A549 (cell line): ENCODE results near the gene PBXIP1. TPM values are rescaled to one million over a fixed set of nuclear protein-coding genes. Genes with fewer than 3 reads are reported as not detected.

Experiments used
- ATAC-seq, 2 experiments: fragments of 200-7000 bp in 1 of 2; fragments of >200 bp in 1 of 2; cut with Nextera tagmentation in 1 of 2; cut with Tn5 transposase in 1 of 2; 3 replicates each; pipeline versions ENCODE4 v1.8.0 to v1.9.1; 2018 to 2020; ENCODE audit warnings: mild to moderate bottlenecking in 1 of 2, moderate library complexity in 1 of 2
- CTCF ChIA-PET: fragments of 300-600 bp; sonication (Branson Sonifier 250); formaldehyde crosslinking; extraction: SDS; loops from one replicate; lab custom pipeline; 2021; ENCODE audit warnings: antibody characterized with exemption, inconsistent platforms; lab: Yijun Ruan, JAX
- POLR2A ChIA-PET: fragments of 350-600 bp; formaldehyde crosslinking; extraction: SDS; loops from one replicate; lab custom pipeline; 2021; ENCODE audit warnings: antibody characterized with exemption, inconsistent platforms; lab: Yijun Ruan, JAX
- DNase-seq, 2 experiments: peaks; one replicate each; pipeline versions ENCODE4 v3.0.0 to v3.0.0-alpha.2; 2011 to 2016; ENCODE audit warnings: low read depth in 1 of 2, low spot score in 1 of 2
- FAIRE-seq: peaks from 2 replicates; lab custom pipeline; 2011; peaks lifted over from hg19 to GRCh38; lab: Jason Lieb, UNC
- H3K27ac ChIP-seq, 2 experiments: fragments of >200 bp; sonication (Bioruptor Twin); formaldehyde crosslinking; 3 replicates each; pipeline ENCODE4 v1.5.1; 2016 to 2017
- H3K4me1 ChIP-seq: fragments of >200 bp; sonication (Bioruptor Twin); formaldehyde crosslinking; 3 replicates; pipeline ENCODE4 v1.6.1; 2016
- H3K4me2 ChIP-seq: fragments of >200 bp; sonication (Bioruptor Twin); formaldehyde crosslinking; 3 replicates; pipeline ENCODE4 v1.6.1; 2016
- H3K4me3 ChIP-seq: fragments of >200 bp; sonication (Bioruptor Twin); formaldehyde crosslinking; 3 replicates; pipeline ENCODE4 v1.5.1; 2016
- H3K9me3 ChIP-seq: fragments of >200 bp; sonication (Bioruptor Twin); formaldehyde crosslinking; 3 replicates; pipeline ENCODE4 v1.6.1; 2016
- BHLHE40 ChIP-seq: IDR thresholded peaks from 2 replicates; pipeline ENCODE4 v1.6.1; 2012; ENCODE audit warnings: low read depth, low read length, inconsistent platforms
- CBX8 ChIP-seq: fragments of 200-600 bp; sonication (generic); IDR thresholded peaks from 2 replicates; pipeline ENCODE4 v1.6.1; 2016
- EHF ChIP-seq: fragments of 250-450 bp; sonication (Bioruptor Pico); IDR thresholded peaks from 2 replicates; pipeline ENCODE4 v1.5.0; 2020; ENCODE audit warnings: mild to moderate bottlenecking
- EP300 ChIP-seq, 2 experiments: fragments of >200 bp; sonication (Bioruptor Twin); formaldehyde crosslinking; IDR thresholded peaks; 2 replicates in 1 of 2; 3 replicates in 1 of 2; pipeline ENCODE4 v1.6.1; 2016 to 2017
- FOSL2 ChIP-seq, 2 experiments: fragments of 450-650 bp in 1 of 2; fragments of >200 bp in 1 of 2; sonication (Bioruptor Twin) in 1 of 2; formaldehyde crosslinking; IDR thresholded peaks; 2 replicates each; pipeline versions ENCODE4 v1.5.0 to v1.6.1; 2016 to 2020; ENCODE audit warnings: mild to moderate bottlenecking in 1 of 2, moderate library complexity in 1 of 2
- FOXS1 ChIP-seq: fragments of 250-450 bp; sonication (Bioruptor Pico); IDR thresholded peaks from 2 replicates; pipeline ENCODE4 v1.5.0; 2020; ENCODE audit warnings: mild to moderate bottlenecking, moderate library complexity
- HDAC2 ChIP-seq: fragments of 200-600 bp; sonication (generic); IDR thresholded peaks from 2 replicates; pipeline ENCODE4 v1.6.1; 2016
- KDM1A ChIP-seq: fragments of 200-600 bp; sonication (generic); IDR thresholded peaks from 2 replicates; pipeline ENCODE4 v1.6.1; 2016; ENCODE audit warnings: low read depth, mild to moderate bottlenecking
- MAFK ChIP-seq: fragments of 450-650 bp; IDR thresholded peaks from 2 replicates; pipeline ENCODE4 v1.6.1; 2014; ENCODE audit not compliant: partially characterized antibody
- MAZ ChIP-seq: fragments of 150-350 bp; IDR thresholded peaks from 2 replicates; pipeline ENCODE4 v1.6.1; 2014; ENCODE audit warnings: antibody characterized with exemption, low read depth, low read length, borderline replicate concordance
- PBX3 ChIP-seq: IDR thresholded peaks from 2 replicates; pipeline ENCODE4 v1.6.1; 2012
- POLR2AphosphoS2 ChIP-seq: conservative IDR thresholded peaks from 2 replicates; pipeline ENCODE4 v1.6.1; 2012; ENCODE audit warnings: low read length, improper control_type of control experiment, inconsistent platforms
- RAD21 ChIP-seq, 2 experiments: fragments of >200 bp in 1 of 2; sonication (Bioruptor Twin) in 1 of 2; formaldehyde crosslinking in 1 of 2; IDR thresholded peaks in 1 of 2; conservative IDR thresholded peaks in 1 of 2; 2 replicates in 1 of 2; 3 replicates in 1 of 2; pipeline ENCODE4 v1.6.1; 2012 to 2018; ENCODE audit warnings: inconsistent platforms in 1 of 2
- RARB ChIP-seq: fragments of 250-450 bp; sonication (Bioruptor Pico); IDR thresholded peaks from 2 replicates; pipeline ENCODE4 v1.8.0; 2021; ENCODE audit warnings: mild to moderate bottlenecking, moderate library complexity
- RNF2 ChIP-seq: fragments of 200-600 bp; sonication (generic); IDR thresholded peaks from 2 replicates; pipeline ENCODE4 v1.6.1; 2016; ENCODE audit warnings: low read depth, mild to moderate bottlenecking, antibody characterized with exemption, moderate library complexity, borderline replicate concordance
- SREBF2 ChIP-seq: fragments of 450-650 bp; IDR thresholded peaks from 2 replicates; pipeline ENCODE4 v1.6.1; 2014; ENCODE audit warnings: mild to moderate bottlenecking, moderate library complexity
- ZFP36 ChIP-seq: fragments of 450-650 bp; IDR thresholded peaks from 2 replicates; pipeline ENCODE4 v1.6.1; 2014; ENCODE audit warnings: borderline replicate concordance; ENCODE audit not compliant: partially characterized antibody
- ZNF302 ChIP-seq: fragments of 250-450 bp; sonication (Bioruptor Pico); IDR thresholded peaks from 2 replicates; pipeline ENCODE4 v1.9.0; 2021; ENCODE audit warnings: inconsistent platforms, mild to moderate bottlenecking, moderate library complexity
- ZSCAN20 ChIP-seq: fragments of 250-450 bp; sonication (Bioruptor Pico); IDR thresholded peaks from 2 replicates; pipeline ENCODE4 v1.8.0; 2022; ENCODE audit warnings: mild to moderate bottlenecking, moderate library complexity
- WGBS: methylation state at CpG from one replicate; pipeline ENCODE4 v1.1.6; 2017; ENCODE audit errors: missing lambda C conversion rate; 5-methylcytosine and 5-hydroxymethylcytosine counted together
- polyA plus RNA-seq, 4 experiments: library from polyadenylated mRNA; depleted of rRNA in 3 of 4; stranded (reverse); fragments of >200 nt; fragmentation: RNase III in 1 of 4; extraction: RNeasy Plus Mini Kit Qiagen cat#74134 plus additional on column Dnase treatment in 1 of 4; gene quantifications; 2 replicates in 3 of 4; 3 replicates in 1 of 4; pipeline ENCODE4 v1.2.3, GENCODE V29; 2011 to 2017
- TF ChIP-seq, protein P1 (sequence below): fragments of 200-600 bp; sonication (generic); IDR thresholded peaks from 2 replicates; pipeline ENCODE4 v1.6.1; 2016; ENCODE audit warnings: antibody characterized with exemption, mild to moderate bottlenecking, moderate library complexity
- TF ChIP-seq, protein P2 (sequence below): fragments of >200 bp; sonication (Bioruptor Twin); formaldehyde crosslinking; IDR thresholded peaks from 3 replicates; pipeline ENCODE4 v1.6.1; 2016
- TF ChIP-seq, protein P3 (sequence below): fragments of 250-450 bp; sonication (Bioruptor Pico); IDR thresholded peaks from 2 replicates; pipeline ENCODE4 v1.5.0; 2020; ENCODE audit warnings: low read depth, mild to moderate bottlenecking, moderate library complexity

The PBXIP1 gene
- polyA plus RNA-seq, 2 of the 4 experiments (the other 2 are of a cell fraction), result 15.0 to 20.8 TPM

DNA sequence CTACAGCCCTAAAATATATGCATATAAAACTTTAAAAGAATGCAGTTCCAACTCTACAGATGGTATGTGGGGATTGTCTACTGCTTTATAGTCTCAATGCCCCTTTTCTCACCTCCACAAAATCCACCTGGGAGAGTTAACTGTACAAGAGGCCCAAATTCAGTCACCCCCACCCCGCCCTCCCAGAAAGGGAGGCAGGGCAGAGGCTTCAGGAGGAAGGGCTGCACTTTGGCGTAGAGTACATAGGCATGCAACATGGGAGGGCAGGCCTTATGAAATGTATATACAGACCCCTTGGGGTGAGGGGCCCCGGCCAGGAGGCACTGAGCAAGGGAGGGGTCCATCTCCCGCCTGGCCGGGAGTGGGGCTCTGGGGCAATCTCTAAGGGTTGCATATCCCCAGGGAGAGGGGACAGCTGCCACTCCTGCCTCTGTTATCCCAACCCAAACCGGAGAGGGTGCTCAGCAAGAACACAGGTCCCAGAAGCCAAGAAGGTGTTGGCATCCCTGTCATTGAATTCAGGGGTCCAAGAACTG is 7.0 kb upstream of the PBXIP1 start:
- CTCF ChIA-PET, result interaction anchor here (1.0 to 3.4 kb wide), 4 partner anchors 10 to 122 kb away, joined by 3 to 19 read pairs (median 8); partner anchors contain the start of gene PMVK

DNA sequence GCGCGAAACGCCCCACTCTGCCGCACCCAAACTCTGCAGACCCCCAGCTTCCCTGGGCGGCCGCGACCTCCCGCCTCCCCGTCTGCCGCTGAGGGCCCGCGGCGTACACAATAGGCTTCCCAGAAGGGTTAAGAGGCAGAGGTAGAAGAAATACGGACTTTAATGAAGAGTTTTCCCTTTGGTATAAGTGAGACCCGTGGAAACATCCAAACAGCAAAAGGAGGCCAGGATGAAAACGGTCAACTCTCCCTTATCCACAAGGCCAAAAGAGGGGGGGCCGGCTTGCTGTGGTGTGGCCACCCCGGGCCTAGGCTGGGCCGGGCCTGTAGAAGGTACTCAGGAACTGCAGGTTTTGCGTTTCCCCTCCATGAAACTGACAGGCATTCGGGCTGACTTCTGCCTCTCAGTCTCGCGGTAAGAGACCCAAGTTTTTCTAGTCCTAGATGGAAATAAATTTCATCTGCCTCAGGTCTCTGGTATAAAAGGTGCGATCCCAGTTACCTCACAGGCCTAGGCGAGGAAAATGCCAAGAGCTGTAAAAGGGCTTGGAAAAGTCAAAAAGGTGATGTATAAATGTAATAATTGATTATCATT is 6.4 kb upstream of the PBXIP1 start:
- FAIRE-seq (no peak), DNase-seq (peak in 1 of 2 experiments; percentile 51), ATAC-seq (peak; percentile 12 to 25)
- Histone ChIP-seq H3K9me3 (no peaks in the 10 kb centered on the region), H3K27ac (peak overlapping the region; percentile 97), H3K4me3 (peak overlapping the region; percentile 74), H3K4me2 (peak overlapping the region; percentile 99), H3K4me1 (peaks cover 26% of the 10 kb centered on the region)
- WGBS, result 11% methylated on average over 25 of the region's 25 CpGs
- TF ChIP-seq RAD21 (conservative IDR thresholded peaks at IDR 0.05 in 1 of 2, IDR thresholded peaks at IDR 0.05 in 1 of 2), result peak in 1 of 2 experiments; percentile 16; a peak in 1 of 5 replicates
- TF ChIP-seq, protein P1, sequence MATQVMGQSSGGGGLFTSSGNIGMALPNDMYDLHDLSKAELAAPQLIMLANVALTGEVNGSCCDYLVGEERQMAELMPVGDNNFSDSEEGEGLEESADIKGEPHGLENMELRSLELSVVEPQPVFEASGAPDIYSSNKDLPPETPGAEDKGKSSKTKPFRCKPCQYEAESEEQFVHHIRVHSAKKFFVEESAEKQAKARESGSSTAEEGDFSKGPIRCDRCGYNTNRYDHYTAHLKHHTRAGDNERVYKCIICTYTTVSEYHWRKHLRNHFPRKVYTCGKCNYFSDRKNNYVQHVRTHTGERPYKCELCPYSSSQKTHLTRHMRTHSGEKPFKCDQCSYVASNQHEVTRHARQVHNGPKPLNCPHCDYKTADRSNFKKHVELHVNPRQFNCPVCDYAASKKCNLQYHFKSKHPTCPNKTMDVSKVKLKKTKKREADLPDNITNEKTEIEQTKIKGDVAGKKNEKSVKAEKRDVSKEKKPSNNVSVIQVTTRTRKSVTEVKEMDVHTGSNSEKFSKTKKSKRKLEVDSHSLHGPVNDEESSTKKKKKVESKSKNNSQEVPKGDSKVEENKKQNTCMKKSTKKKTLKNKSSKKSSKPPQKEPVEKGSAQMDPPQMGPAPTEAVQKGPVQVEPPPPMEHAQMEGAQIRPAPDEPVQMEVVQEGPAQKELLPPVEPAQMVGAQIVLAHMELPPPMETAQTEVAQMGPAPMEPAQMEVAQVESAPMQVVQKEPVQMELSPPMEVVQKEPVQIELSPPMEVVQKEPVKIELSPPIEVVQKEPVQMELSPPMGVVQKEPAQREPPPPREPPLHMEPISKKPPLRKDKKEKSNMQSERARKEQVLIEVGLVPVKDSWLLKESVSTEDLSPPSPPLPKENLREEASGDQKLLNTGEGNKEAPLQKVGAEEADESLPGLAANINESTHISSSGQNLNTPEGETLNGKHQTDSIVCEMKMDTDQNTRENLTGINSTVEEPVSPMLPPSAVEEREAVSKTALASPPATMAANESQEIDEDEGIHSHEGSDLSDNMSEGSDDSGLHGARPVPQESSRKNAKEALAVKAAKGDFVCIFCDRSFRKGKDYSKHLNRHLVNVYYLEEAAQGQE, result no peak
- 0 out of 2 replicates have a peak, but pooled peaks have one; percentile 10 for TF ChIP-seq PBX3
- ChIA-PET CTCF (interaction anchor here (0.5 to 3.4 kb wide), 7 partner anchors 10 to 470 kb away, joined by 3 to 19 read pairs (median 4); partner anchors contain the start of gene PMVK), POLR2A (interaction anchor here (2.8 kb wide), 1 partner anchor 10 kb away, joined by 67 read pairs; the partner anchor contains the start of genes CKS1B and SHC1)

More for the DNA sequence above, 7.0 kb upstream of the PBXIP1 start:
- no peaks in the 10 kb centered on the region for H3K9me3 ChIP-seq
- ATAC-seq, result no peak
- 91% methylated on average over 6 of the region's 6 CpGs for WGBS
- no peak for FAIRE-seq
- no peak for DNase-seq
- POLR2A ChIA-PET, result interaction anchor here (2.8 kb wide), 1 partner anchor 9 kb away, joined by 67 read pairs; the partner anchor contains the start of genes CKS1B and SHC1
- TF ChIP-seq KDM1A (no peak), MAZ (no peak), MAFK (no peak), HDAC2 (no peak), FOSL2 (IDR thresholded peaks at IDR 0.05) (no peak), FOSL2 (CRISPR knock-in tag; IDR thresholded peaks at IDR 0.05) (no peak), FOXS1 (CRISPR knock-in tag) (no peak), RARB (CRISPR knock-in tag) (no peak), ZNF302 (CRISPR knock-in tag) (no peak), ZSCAN20 (no peak), CBX8 (no peak), BHLHE40 (no peak), EHF (CRISPR knock-in tag) (no peak), RNF2 (no peak), EP300 (IDR thresholded peaks at IDR 0.05) (no peak), ZFP36 (no peak), POLR2AphosphoS2 (no peak), SREBF2 (no peak)
- TF ChIP-seq, protein P2, sequence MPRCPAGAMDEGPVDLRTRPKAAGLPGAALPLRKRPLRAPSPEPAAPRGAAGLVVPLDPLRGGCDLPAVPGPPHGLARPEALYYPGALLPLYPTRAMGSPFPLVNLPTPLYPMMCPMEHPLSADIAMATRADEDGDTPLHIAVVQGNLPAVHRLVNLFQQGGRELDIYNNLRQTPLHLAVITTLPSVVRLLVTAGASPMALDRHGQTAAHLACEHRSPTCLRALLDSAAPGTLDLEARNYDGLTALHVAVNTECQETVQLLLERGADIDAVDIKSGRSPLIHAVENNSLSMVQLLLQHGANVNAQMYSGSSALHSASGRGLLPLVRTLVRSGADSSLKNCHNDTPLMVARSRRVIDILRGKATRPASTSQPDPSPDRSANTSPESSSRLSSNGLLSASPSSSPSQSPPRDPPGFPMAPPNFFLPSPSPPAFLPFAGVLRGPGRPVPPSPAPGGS, result no peak
- TF ChIP-seq, protein P3, sequence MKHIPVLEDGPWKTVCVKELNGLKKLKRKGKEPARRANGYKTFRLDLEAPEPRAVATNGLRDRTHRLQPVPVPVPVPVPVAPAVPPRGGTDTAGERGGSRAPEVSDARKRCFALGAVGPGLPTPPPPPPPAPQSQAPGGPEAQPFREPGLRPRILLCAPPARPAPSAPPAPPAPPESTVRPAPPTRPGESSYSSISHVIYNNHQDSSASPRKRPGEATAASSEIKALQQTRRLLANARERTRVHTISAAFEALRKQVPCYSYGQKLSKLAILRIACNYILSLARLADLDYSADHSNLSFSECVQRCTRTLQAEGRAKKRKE (CRISPR knock-in tag), result no peak
- H3K27ac ChIP-seq, result peak overlapping the region; percentile 97
- H3K4me3 ChIP-seq, result peak overlapping the region; percentile 74; the same call in 2 of the 3 replicates
- peaks cover 28% of the 10 kb centered on the region for H3K4me1 ChIP-seq
- H3K4me2 ChIP-seq, result peak overlapping the region; percentile 99
